Measurements from ENCODE around the gene PHF1.

The PHF1 gene

GRCh38 chr6:33442283-33442682 lies 31.5 kb downstream of the PHF1 start:
- Histone ChIP-seq H3K4me3 (IDR thresholded peaks at IDR 0.05; ENCODE audit: insufficient read depth, low read depth, low read length) (no peak overlapping the region), H4K20me1 (ENCODE audit: insufficient read depth) (no peaks in the 10 kb centered on the region), H3K27ac (no peak overlapping the region), H3K36me3 (ENCODE audit: insufficient read depth) (no peaks in the 10 kb centered on the region), H3K4me2 (no peak overlapping the region), H3K79me2 (ENCODE audit: insufficient read depth, low read depth) (no peaks in the 10 kb centered on the region), H3K27me3 (ENCODE audit: insufficient read depth, low read depth) (no peaks in the 10 kb centered on the region), H2AFZ (ENCODE audit: low read depth) (no peak overlapping the region), H3K9ac (no peak overlapping the region), H3K4me1 (ENCODE audit: low read depth, poor library complexity, severe bottlenecking) (no peaks in the 10 kb centered on the region)
- TF ChIP-seq, protein P1, sequence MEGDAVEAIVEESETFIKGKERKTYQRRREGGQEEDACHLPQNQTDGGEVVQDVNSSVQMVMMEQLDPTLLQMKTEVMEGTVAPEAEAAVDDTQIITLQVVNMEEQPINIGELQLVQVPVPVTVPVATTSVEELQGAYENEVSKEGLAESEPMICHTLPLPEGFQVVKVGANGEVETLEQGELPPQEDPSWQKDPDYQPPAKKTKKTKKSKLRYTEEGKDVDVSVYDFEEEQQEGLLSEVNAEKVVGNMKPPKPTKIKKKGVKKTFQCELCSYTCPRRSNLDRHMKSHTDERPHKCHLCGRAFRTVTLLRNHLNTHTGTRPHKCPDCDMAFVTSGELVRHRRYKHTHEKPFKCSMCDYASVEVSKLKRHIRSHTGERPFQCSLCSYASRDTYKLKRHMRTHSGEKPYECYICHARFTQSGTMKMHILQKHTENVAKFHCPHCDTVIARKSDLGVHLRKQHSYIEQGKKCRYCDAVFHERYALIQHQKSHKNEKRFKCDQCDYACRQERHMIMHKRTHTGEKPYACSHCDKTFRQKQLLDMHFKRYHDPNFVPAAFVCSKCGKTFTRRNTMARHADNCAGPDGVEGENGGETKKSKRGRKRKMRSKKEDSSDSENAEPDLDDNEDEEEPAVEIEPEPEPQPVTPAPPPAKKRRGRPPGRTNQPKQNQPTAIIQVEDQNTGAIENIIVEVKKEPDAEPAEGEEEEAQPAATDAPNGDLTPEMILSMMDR (conservative IDR thresholded peaks at IDR 0.05; ENCODE audit: low read depth, low read length) = no peak

GRCh38 chr6:33443025-33443424 lies 32.2 kb downstream of the PHF1 start:
- no peak overlapping the region for H3K9ac ChIP-seq
- H3K27me3 ChIP-seq (ENCODE audit: insufficient read depth, low read depth) = no peaks in the 10 kb centered on the region
- no peaks in the 10 kb centered on the region for H4K20me1 ChIP-seq (ENCODE audit: insufficient read depth)
- no peaks in the 10 kb centered on the region for H3K36me3 ChIP-seq (ENCODE audit: insufficient read depth)
- H3K4me2 ChIP-seq = no peak overlapping the region
- no peak overlapping the region for H2AFZ ChIP-seq (ENCODE audit: low read depth)
- TF ChIP-seq, protein P1 (conservative IDR thresholded peaks at IDR 0.05; ENCODE audit: low read depth, low read length) = no peak
- H3K4me1 ChIP-seq (ENCODE audit: low read depth, poor library complexity, severe bottlenecking) = no peaks in the 10 kb centered on the region
- no peak overlapping the region for H3K4me3 ChIP-seq (IDR thresholded peaks at IDR 0.05; ENCODE audit: insufficient read depth, low read depth, low read length)
- H3K79me2 ChIP-seq (ENCODE audit: insufficient read depth, low read depth) = no peaks in the 10 kb centered on the region
- no peak overlapping the region for H3K27ac ChIP-seq

DNA sequence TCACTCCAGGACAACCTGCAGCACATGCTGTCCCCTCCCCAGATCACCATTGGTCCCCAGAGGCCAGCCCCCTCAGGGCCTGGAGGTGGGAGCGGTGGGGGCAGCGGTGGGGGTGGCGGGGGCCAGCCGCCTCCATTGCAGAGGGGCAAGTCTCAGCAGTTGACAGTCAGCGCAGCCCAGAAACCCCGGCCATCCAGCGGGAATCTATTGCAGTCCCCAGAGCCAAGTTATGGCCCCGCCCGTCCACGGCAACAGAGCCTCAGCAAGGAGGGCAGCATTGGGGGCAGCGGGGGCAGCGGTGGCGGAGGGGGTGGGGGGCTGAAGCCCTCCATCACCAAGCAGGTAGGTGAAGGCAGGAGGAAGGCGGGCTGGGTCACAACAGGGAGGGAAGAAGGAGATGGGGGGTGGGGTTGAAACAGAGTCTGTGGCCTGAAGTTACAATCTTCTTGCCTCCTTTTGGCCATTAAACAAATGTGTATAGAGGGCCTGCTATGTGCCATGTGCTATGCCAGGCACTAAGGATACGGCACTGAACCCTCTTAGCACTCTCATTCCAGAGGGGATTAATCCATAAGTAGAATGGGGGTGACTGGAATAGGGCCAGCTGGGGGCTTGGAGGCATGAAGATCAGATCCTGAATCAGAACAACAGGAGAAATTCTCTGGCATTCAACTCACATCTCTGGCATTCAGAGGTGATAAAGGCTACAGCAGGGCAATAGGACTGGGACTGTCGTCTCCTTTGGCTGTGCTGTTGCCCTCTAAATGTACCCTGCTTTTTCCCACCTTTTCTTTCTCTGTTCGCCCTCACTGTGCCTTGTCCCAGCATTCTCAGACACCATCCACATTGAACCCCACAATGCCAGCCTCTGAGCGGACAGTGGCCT lies 33.0 kb downstream of the PHF1 start:
- Histone ChIP-seq H3K36me3 (ENCODE audit: insufficient read depth) (no peaks in the 10 kb centered on the region), H3K9ac (no peak overlapping the region), H3K4me1 (ENCODE audit: low read depth, poor library complexity, severe bottlenecking) (no peaks in the 10 kb centered on the region), H3K4me2 (no peak overlapping the region), H3K27ac (no peak overlapping the region), H2AFZ (ENCODE audit: low read depth) (no peak overlapping the region), H3K27me3 (ENCODE audit: insufficient read depth, low read depth) (no peaks in the 10 kb centered on the region), H3K79me2 (ENCODE audit: insufficient read depth, low read depth) (no peaks in the 10 kb centered on the region), H3K4me3 (IDR thresholded peaks at IDR 0.05; ENCODE audit: insufficient read depth, low read depth, low read length) (no peak overlapping the region), H4K20me1 (ENCODE audit: insufficient read depth) (no peaks in the 10 kb centered on the region)
- TF ChIP-seq, protein P1 (conservative IDR thresholded peaks at IDR 0.05; ENCODE audit: low read depth, low read length) = no peak

DNA sequence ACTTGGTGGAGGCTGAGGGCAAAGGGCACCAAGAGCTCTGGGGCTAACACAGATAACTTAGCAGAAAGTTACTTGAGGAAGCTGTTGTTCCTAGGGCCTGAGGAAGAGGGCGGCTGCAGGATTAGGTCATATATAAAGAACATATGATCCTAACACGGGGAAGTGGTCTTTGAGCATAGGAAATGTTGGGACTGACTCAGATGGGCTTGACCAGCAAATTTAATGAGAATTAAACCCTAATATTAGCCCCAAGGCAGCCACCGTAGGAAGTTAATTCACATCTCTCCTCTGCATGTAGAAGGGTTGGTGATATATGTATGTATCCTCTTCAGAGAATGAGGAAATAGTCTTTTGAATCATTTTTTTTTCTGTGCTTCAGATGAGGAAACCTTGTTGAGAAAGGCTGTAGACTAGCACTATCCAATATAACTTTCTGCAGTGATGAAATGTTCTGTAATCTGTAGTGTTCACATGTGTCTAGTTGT lies 34.3 kb downstream of the PHF1 start:
- TF ChIP-seq, protein P1 (conservative IDR thresholded peaks at IDR 0.05; ENCODE audit: low read depth, low read length) = no peak
- Histone ChIP-seq H3K4me2 (no peak overlapping the region), H3K4me1 (ENCODE audit: low read depth, poor library complexity, severe bottlenecking) (no peaks in the 10 kb centered on the region), H2AFZ (ENCODE audit: low read depth) (no peak overlapping the region), H4K20me1 (ENCODE audit: insufficient read depth) (no peaks in the 10 kb centered on the region), H3K79me2 (ENCODE audit: insufficient read depth, low read depth) (no peaks in the 10 kb centered on the region), H3K4me3 (IDR thresholded peaks at IDR 0.05; ENCODE audit: insufficient read depth, low read depth, low read length) (no peak overlapping the region), H3K27ac (no peak overlapping the region), H3K9ac (no peak overlapping the region), H3K36me3 (ENCODE audit: insufficient read depth) (no peaks in the 10 kb centered on the region), H3K27me3 (ENCODE audit: insufficient read depth, low read depth) (no peaks in the 10 kb centered on the region)

Data from KMS-11 (cell line).